ENCODE results near the gene DCC.

The DCC gene

DNA sequence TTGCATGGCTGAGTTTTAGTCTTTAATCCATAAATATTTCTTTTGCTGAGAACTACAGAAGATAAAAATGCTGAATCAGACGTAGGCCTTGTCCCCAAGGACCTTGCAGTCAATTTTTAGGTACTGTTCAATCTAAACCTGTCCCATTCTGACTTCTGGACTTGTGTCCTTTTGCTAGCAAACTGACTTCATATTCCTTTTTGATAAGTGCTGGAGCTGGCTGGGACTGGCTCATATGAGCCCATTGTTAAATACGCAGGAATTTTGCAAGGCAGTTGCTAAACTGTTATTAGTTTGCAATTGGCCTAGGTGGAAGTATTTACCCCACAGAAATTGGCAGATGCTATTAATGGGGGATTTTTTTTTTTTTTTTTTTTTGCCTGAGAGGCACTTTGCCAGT is 941.4 kb downstream of the DCC start:
- no peak for FAIRE-seq

GRCh38 chr18:53283708-53284107 is 943.7 kb downstream of the DCC start:
- FAIRE-seq: no peak

DNA sequence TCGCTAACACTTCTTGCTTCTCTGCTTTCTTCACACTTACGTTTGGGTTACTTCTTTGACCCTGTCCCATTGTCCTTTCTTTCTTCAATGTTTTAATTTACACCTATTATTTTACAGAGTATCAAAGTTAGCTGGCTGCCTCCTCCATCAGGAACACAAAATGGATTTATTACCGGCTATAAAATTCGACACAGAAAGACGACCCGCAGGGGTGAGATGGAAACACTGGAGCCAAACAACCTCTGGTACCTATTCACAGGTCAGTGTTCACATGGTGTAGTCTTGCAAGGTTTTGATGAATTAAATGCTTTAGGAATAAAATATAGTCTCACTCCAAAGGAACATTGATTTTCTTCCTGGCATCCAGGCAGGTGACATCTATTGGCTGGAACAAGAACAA is 965.5 kb downstream of the DCC start:
- FAIRE-seq: no peak

DNA sequence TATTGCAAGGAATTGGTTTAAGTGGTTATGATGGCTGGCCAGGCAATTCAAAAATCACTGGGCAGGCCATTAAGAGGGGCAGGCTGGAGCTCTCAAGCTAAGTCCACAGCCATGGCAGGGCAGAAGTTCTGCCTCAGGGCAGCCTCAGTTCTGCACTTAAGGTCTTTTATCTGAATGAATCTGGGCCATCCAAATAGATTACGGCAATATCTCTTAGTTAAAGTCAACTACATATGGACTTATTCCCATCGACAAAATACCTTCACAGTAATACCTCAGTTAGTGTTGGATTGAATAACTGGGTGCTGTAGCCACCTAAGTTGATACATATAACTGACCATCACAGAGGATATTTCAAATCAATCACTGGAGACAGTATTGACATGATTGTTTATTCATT is 979.6 kb downstream of the DCC start:
- FAIRE-seq: no peak

- FAIRE-seq: no peak
These were observed 982.2 kb downstream of the DCC start for GRCh38 chr18:53322163-53322562.

- no peak for FAIRE-seq
These were observed 984.4 kb downstream of the DCC start for GRCh38 chr18:53324353-53324752.

DNA sequence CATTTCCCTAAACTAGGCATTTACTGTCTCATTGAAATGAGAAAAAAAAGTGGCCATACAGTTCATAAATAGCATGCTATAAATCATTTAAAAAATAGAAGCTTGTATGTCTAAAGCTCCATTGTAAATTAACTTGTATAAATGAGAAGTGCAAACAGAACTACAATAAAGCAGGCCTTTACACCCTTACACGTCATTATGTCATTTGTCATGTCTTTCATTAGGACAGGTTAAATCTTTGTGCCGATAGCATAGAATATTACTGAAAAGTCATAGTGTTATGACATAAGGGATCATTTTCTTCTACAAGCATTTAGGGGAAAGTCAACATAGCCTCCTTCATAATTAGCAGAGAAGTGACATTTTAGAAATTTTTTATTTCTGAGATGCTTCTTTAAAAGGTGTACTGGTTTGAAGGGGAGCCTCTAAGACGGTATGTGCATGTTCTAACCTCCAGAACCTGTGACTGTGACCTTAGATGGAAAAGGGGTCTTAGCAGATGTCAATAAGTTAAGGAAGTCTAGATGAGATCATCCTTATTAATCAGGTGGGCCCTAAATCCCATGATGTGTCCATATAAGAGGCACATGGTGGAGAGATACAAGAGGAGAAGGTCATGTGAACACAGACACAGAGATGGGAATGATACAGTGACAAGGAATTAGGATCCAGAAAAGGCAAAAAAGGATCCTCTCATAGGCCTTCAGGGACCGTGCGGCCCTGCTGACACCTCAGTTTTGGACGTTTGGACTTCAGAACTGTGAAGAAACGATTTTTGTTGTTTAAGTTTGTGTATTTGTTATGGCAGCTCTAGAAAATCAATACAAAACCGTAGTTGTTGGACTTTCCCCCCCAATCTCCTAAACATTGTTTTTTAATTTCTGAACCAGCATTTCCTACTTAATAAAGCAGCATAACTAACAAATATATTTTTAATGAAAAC is 1020.8 kb downstream of the DCC start:
- no peak for FAIRE-seq

GRCh38 chr18:53375621-53376020 is 1035.6 kb downstream of the DCC start:
- FAIRE-seq: no peak

- no peak for FAIRE-seq
These were observed 1040.2 kb downstream of the DCC start for GRCh38 chr18:53380063-53380639.

- no peak for FAIRE-seq
These were observed 1042.9 kb downstream of the DCC start for GRCh38 chr18:53382870-53383269.

GRCh38 chr18:53385889-53386288 is 1045.9 kb downstream of the DCC start:
- FAIRE-seq: no peak

- no peak for FAIRE-seq
These were observed 1047.6 kb downstream of the DCC start for GRCh38 chr18:53387581-53387980.

DNA sequence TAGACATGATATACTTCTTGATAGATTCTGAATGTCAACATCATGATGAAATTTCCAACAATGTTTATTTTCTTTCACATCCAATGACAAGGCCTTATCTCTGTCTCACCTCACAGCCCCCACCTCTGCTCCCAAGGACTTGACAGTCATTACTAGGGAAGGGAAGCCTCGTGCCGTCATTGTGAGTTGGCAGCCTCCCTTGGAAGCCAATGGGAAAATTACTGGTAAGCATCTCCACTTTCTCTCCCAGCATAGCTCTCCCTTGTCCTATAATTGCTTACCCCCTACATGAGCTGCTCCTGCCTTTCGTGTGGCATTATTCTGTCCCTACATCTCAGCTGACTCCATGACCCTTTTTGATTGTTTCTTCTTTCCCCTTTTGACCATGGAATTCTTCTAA is 1062.7 kb downstream of the DCC start:
- no peak for FAIRE-seq

GRCh38 chr18:53408271-53408670 is 1068.3 kb downstream of the DCC start:
- no peak for FAIRE-seq

DNA sequence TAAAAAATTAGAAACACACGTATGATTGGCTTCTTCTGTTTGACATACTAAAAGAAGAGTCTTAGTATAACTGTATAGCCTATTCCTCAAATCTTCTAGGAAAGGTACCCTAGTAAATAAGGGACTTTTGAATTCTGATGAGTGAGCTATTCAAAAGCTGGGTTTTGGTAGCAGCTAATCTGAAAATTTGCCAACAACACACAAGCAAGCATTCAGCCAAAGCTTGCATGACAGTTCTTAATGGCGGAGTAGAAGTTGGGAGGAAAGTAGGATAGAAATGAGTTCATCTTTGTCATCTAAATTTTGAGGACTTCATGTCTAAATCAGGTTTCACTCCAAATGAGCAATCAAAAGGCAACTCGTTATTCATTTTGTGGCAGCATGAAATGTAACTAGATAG is 1071.5 kb downstream of the DCC start:
- no peak for FAIRE-seq

- no peak for FAIRE-seq
These were observed 1077.0 kb downstream of the DCC start for GRCh38 chr18:53417003-53417402.

DNA sequence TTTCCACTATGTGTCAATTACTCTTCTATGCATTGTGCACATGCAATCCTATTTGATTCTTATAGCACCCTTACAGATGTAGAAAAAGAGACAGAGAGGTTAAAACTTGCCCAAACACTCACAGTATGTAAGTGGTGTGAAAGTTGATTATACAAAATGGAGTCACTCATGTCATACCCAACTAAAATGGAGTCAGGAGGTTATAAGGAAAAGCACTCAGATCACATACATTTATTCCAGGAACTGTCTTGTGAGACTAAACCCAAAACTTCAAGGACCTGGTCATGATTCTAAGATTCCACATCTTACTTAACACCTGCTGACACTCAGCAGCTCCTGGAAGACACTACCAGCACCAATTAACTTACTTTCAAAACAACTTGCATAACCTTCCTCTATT is 1081.9 kb downstream of the DCC start:
- no peak for FAIRE-seq

GRCh38 chr18:53422896-53423295 is 1082.9 kb downstream of the DCC start:
- no peak for FAIRE-seq

DNA sequence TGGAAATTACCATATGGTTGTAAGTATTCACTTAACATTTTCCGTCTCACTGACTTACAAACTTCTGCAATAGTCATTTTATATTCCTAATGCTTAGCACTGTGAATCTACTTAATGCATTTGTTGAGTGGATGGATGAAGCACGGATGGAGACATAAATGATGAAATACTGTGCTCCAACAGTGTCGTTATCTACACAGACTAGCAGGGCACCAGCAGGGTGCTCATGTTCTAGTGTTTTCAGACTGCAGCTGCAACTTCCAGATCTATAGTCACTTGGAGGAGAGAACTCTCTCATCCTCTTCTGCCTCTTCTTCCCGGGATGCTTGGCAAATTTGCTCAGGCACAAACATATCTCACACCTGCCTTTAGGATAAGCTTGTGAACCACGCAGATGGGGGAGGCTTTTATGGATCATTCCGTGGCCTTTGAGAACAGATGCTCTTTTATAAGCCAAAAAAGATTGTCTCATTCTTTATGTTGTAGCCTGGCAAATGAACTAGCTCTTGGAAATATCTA is 1086.7 kb downstream of the DCC start:
- no peak for FAIRE-seq

DNA sequence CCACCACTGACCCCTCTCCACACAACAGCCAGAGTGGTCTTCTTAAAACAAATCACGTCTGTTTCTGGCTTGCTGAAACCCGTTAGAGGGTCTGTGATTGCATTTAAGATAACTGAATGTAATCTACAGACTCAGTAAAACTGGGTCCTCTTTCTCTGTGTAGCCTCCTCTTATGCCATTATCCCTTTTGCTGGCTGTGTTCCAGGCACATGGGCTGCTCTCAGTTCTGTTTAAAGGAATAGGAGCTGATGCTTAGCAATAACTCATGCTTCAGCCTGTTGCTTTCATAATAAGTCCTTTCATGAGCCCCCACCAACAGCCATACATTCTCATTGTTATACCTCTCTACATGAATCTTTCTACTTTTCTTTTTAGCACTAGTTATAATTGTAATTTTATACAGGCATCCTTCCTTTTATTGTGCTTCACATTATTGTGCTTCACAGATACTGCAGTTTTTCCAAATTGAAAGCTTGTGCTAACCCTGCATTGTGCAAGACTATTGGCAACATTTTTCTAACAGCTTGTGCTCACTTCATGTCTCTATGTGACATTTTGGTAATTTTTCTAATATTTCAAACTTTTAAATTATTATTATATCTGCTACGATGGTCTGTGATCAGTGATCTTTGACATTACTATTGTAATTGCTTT is 1101.9 kb downstream of the DCC start:
- no peak for FAIRE-seq

DNA sequence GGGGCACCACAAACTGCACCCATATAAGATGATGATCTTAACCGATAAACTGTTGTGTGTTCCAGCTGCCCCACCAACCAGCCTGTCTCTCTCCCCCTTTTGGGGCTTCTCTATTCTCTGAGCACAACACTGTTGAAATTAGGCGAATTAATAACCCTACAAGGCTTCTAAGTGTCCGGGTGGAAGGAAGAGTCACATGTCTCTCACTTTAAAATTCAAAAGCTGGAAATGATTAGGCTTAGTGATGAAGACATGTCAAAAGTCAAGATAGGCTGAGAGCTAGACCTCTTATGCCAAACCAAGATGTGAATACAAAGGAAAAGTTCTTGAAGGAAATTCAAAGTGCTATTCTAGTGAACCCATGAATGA is 1102.4 kb downstream of the DCC start:
- no peak for FAIRE-seq

DNA sequence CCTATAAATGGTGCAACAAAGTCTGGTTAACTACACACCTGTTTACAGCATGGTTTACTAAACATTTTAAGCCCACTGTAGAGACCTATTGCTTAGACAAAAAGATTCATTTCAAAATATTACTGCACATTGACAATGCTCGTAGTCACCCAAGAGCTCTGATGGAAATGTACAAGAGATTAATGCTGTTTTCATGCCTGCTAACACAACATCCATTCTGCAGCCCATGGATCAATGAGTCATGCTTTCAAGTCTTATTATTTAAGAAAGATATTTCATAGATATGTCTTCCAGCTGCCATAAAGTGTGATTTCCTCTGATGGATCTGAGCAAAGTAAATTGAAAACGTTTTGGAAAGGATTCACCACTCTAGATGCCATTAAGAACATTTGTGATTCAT is 1103.3 kb downstream of the DCC start:
- FAIRE-seq: no peak

- FAIRE-seq: no peak
These were observed 1103.8 kb downstream of the DCC start for GRCh38 chr18:53443831-53444230.

DNA sequence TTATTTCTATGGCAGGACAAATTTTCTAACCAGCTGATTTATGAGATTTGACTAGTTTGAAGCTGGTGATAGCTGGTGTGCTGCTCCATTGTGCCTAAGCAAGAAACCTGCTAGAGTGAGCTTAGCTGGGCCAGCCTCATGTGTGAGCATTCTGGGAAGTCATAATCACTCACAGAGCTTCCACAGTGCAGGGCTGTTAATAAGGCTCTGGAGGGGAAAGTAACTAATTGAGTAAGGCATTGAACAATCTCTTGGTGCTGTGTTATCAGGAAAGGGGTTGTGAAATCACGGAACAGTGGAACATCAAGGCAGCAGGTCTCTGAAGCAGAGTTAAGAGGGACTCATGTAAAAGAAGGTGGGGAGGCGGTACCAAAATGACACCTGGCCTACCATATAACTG is 1111.9 kb downstream of the DCC start:
- FAIRE-seq: no peak

All from TTC549 (cell line).